Measurements from ENCODE around the gene INPP5D.
"Not testable (repeated sequence)": the region's sequence is repeated elsewhere in the genome, so short reads cannot be mapped to it uniquely, and the experiment has no call there.

INPP5D gene

GRCh38 chr2:233143700-233144331 is 83.7 kb downstream of the INPP5D start:
- DNase-seq (ENCODE audit: low read depth in 2 of 2), result no peak

GRCh38 chr2:233145726-233146125 is 85.6 kb downstream of the INPP5D start:
- no peak for DNase-seq (ENCODE audit: low read depth in 2 of 2)

- no peak for DNase-seq (ENCODE audit: low read depth in 2 of 2)
These were observed 86.1 kb downstream of the INPP5D start for GRCh38 chr2:233146194-233146593.

GRCh38 chr2:233147136-233147828 is 87.1 kb downstream of the INPP5D start:
- DNase-seq (ENCODE audit: low read depth in 2 of 2), result no peak

GRCh38 chr2:233147829-233148167 is 87.7 kb downstream of the INPP5D start:
- no peak for DNase-seq (ENCODE audit: low read depth in 2 of 2)

- no peak for DNase-seq (ENCODE audit: low read depth in 2 of 2)
These were observed 88.2 kb downstream of the INPP5D start for GRCh38 chr2:233148354-233148753.

- DNase-seq (ENCODE audit: low read depth in 2 of 2), result no peak
These were observed 92.4 kb downstream of the INPP5D start for GRCh38 chr2:233152541-233152940.

GRCh38 chr2:233153146-233153798 is 93.1 kb downstream of the INPP5D start:
- no peak for DNase-seq (ENCODE audit: low read depth in 2 of 2)

- DNase-seq (ENCODE audit: low read depth in 2 of 2), result no peak
These were observed 95.9 kb downstream of the INPP5D start for GRCh38 chr2:233156001-233156400.

- DNase-seq (ENCODE audit: low read depth in 2 of 2), result not testable (repeated sequence)
These were observed 96.3 kb downstream of the INPP5D start for GRCh38 chr2:233156461-233156860.

- no peak for DNase-seq (ENCODE audit: low read depth in 2 of 2)
These were observed 101.6 kb downstream of the INPP5D start for GRCh38 chr2:233161730-233162129.

GRCh38 chr2:233162770-233163169 is 102.6 kb downstream of the INPP5D start:
- no peak for DNase-seq (ENCODE audit: low read depth in 2 of 2)

GRCh38 chr2:233163486-233164103 is 103.5 kb downstream of the INPP5D start:
- DNase-seq (ENCODE audit: low read depth in 2 of 2), result no peak

- no peak for DNase-seq (ENCODE audit: low read depth in 2 of 2)
These were observed 104.0 kb downstream of the INPP5D start for GRCh38 chr2:233164128-233164635.

GRCh38 chr2:233164967-233165366 is 104.8 kb downstream of the INPP5D start:
- DNase-seq (ENCODE audit: low read depth in 2 of 2), result no peak

GRCh38 chr2:233165543-233165894 is 105.4 kb downstream of the INPP5D start:
- DNase-seq (ENCODE audit: low read depth in 2 of 2), result no peak

GRCh38 chr2:233165895-233166661 is 105.9 kb downstream of the INPP5D start:
- DNase-seq (ENCODE audit: low read depth in 2 of 2), result peak in 1 of 2 donors; percentile 19

- DNase-seq (ENCODE audit: low read depth in 2 of 2), result no peak
These were observed 108.3 kb downstream of the INPP5D start for GRCh38 chr2:233168445-233168844.

GRCh38 chr2:233168919-233169318 is 108.8 kb downstream of the INPP5D start:
- DNase-seq (ENCODE audit: low read depth in 2 of 2), result no peak

GRCh38 chr2:233171344-233171743 is 111.2 kb downstream of the INPP5D start:
- no peak for DNase-seq (ENCODE audit: low read depth in 2 of 2)

GRCh38 chr2:233173115-233173514 is 113.0 kb downstream of the INPP5D start:
- no peak for DNase-seq (ENCODE audit: low read depth in 2 of 2)

GRCh38 chr2:233174137-233174536 is 114.0 kb downstream of the INPP5D start:
- DNase-seq (ENCODE audit: low read depth in 2 of 2), result no peak
